ENCODE measurements around the gene CD96. TPM values are rescaled to one million over a fixed set of nuclear protein-coding genes. Genes with fewer than 3 reads are reported as not detected.

CD96 gene, protein sequence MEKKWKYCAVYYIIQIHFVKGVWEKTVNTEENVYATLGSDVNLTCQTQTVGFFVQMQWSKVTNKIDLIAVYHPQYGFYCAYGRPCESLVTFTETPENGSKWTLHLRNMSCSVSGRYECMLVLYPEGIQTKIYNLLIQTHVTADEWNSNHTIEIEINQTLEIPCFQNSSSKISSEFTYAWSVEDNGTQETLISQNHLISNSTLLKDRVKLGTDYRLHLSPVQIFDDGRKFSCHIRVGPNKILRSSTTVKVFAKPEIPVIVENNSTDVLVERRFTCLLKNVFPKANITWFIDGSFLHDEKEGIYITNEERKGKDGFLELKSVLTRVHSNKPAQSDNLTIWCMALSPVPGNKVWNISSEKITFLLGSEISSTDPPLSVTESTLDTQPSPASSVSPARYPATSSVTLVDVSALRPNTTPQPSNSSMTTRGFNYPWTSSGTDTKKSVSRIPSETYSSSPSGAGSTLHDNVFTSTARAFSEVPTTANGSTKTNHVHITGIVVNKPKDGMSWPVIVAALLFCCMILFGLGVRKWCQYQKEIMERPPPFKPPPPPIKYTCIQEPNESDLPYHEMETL
- 2.6 TPM for total RNA-seq

DNA sequence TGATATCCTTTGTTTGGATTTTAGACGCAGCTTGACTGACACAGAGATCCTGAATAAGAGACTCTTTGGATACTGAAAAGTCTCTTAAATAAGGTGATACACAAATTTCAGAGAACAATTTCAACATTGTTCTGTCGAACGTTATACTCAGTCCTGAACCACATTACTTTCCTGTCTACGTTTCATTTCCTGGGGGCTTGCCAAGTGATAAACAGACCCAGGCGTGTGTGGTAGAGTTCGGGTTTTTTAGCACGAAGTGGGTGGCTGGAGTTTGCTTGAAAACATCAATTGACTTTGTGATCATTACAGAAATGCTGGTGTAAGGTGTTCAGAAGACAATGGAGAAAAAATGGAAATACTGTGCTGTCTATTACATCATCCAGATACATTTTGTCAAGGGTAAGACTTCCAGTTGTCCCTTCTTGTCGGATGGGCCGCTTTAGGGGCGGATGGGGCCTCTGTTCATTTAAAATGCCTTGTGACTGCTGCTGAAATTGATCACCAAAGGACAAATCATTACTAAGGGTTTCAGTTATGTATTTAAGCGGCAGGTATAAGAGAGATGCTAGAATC, at the start of gene CD96:
TSS of gene CD96 (plus strand) at position 287 of the 573 bp plus-strand sequence. CDS start at position 339, 52 bp downstream.

DNA sequence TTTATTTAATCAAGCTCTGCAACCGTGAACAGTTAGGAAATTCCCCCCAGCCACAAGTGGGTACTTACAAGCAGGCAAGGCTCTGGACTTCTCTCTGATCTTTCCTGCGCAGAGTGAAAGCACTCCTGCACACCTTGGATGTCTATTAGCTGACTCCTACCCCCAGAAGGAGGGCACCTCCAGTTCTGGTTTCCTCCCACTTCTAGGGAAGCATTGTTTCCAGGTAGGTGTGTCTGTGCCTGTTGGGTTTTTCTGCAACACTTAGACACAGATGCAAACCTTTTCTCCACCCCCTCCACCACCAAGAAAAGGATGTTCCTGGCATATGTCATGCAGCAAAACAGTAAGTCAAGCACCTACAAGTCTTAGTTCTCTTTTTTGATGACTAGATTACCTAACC, 53.2 kb downstream of the CD96 start, which contains the start of gene ZBED2:
TSS of gene ZBED2 (minus strand) at position 115 of the 400 bp plus-strand sequence. CDS start 1,145 bp downstream, outside the sequence.

Other genes with a start within 250 kb of the CD96 start
- not detected for gene ZBED2, start 53.1 kb downstream of the CD96 start, total RNA-seq
- 14.7 TPM for gene PLCXD2, start 132.5 kb downstream of the CD96 start, total RNA-seq